Osteocyte (in vitro differentiated cells): ENCODE data around the gene PGM5. TPM values are rescaled to one million over a fixed set of nuclear protein-coding genes. Genes with fewer than 3 reads are reported as not detected.

Experiments used
- DNase-seq: peaks from one replicate; pipeline ENCODE4 v3.0.0; 2021; ENCODE audit warnings: mixed read lengths; ENCODE audit not compliant: unreplicated experiment; ENCODE audit errors: extremely low spot score
- H3K27ac Mint-ChIP-seq: one replicate; pipeline ENCODE4 v1.8.0; 2021; ENCODE audit warnings: mild to moderate bottlenecking, mixed read lengths; ENCODE audit not compliant: unreplicated experiment
- H3K27me3 Mint-ChIP-seq: one replicate; pipeline ENCODE4 v1.8.0; 2021; ENCODE audit warnings: mixed read lengths; ENCODE audit not compliant: unreplicated experiment
- H3K36me3 Mint-ChIP-seq: one replicate; pipeline ENCODE4 v1.8.0; 2021; ENCODE audit warnings: mixed read lengths; ENCODE audit not compliant: unreplicated experiment
- H3K4me1 Mint-ChIP-seq: one replicate; pipeline ENCODE4 v1.8.0; 2021; ENCODE audit warnings: mixed read lengths; ENCODE audit not compliant: unreplicated experiment
- H3K4me3 Mint-ChIP-seq: one replicate; pipeline ENCODE4 v1.8.0; 2021; ENCODE audit warnings: mild to moderate bottlenecking, moderate library complexity, mixed read lengths; ENCODE audit not compliant: unreplicated experiment
- H3K9me3 Mint-ChIP-seq: one replicate; pipeline ENCODE4 v1.8.0; 2021; ENCODE audit warnings: mixed read lengths; ENCODE audit not compliant: unreplicated experiment
- total RNA-seq: library from RNA; stranded (reverse); gene quantifications from 2 replicates; pipeline ENCODE4 v1.2.1, GENCODE V29; 2021
- TF ChIP-seq, protein P1 (sequence below): fragments of 200-600 bp; sonication (generic); IDR thresholded peaks from 2 replicates; pipeline ENCODE4 v1.5.0; 2021; ENCODE audit warnings: antibody characterized with exemption, mild to moderate bottlenecking, moderate library complexity

The PGM5 gene
- total RNA-seq, 1 donor from 2014 or later, result not detected

DNA sequence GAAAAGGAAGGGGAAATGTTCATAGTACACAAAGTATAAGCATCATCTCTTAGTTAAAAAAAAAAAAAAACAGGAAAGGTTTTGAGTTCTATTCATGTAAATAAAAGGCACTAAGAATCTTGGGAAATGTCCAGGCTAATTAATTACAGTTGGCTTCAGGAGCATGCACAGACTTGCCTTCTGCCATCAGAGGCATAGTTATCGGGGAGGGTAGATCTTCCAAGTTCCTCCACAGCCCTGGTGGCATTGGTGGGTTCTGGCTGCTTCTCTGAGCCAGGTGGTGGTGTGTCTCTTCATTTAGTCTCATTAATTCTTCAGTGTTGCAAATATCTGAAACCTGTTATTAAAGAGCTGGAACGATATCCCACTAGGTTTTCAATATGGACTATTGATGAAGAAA is 99.0 kb downstream of the PGM5 start:
- Mint-ChIP-seq H3K27ac (no peak overlapping the region), H3K36me3 (no peaks in the 10 kb centered on the region), H3K9me3 (no peaks in the 10 kb centered on the region), H3K4me3 (no peak overlapping the region), H3K4me1 (no peaks in the 10 kb centered on the region), H3K27me3 (no peaks in the 10 kb centered on the region)
- TF ChIP-seq, protein P1, sequence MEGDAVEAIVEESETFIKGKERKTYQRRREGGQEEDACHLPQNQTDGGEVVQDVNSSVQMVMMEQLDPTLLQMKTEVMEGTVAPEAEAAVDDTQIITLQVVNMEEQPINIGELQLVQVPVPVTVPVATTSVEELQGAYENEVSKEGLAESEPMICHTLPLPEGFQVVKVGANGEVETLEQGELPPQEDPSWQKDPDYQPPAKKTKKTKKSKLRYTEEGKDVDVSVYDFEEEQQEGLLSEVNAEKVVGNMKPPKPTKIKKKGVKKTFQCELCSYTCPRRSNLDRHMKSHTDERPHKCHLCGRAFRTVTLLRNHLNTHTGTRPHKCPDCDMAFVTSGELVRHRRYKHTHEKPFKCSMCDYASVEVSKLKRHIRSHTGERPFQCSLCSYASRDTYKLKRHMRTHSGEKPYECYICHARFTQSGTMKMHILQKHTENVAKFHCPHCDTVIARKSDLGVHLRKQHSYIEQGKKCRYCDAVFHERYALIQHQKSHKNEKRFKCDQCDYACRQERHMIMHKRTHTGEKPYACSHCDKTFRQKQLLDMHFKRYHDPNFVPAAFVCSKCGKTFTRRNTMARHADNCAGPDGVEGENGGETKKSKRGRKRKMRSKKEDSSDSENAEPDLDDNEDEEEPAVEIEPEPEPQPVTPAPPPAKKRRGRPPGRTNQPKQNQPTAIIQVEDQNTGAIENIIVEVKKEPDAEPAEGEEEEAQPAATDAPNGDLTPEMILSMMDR, result no peak
- DNase-seq, result no peak

DNA sequence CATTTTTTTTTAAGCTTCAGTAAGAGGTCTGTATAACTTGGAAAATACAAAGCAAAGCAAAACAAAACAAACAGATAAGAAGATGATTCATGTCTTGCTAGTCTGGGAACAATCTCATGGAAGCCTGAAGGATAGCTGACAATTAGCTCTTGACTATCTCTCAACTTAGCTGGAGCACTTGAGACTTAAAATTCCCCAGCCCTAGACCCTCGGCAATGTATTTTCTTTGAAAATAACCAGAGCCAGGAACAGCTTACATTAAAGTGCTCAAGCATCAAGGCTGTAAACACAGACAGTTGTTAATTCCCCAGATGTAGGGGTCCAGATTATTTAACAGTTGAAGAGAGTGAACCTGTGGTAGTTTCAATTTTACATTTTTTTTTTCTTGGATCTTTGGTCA is 101.4 kb downstream of the PGM5 start:
- Mint-ChIP-seq H3K27ac (no peak overlapping the region), H3K4me3 (no peak overlapping the region), H3K27me3 (no peaks in the 10 kb centered on the region), H3K36me3 (no peaks in the 10 kb centered on the region), H3K4me1 (no peaks in the 10 kb centered on the region), H3K9me3 (no peaks in the 10 kb centered on the region)
- no peak for DNase-seq
- TF ChIP-seq, protein P1, result no peak

DNA sequence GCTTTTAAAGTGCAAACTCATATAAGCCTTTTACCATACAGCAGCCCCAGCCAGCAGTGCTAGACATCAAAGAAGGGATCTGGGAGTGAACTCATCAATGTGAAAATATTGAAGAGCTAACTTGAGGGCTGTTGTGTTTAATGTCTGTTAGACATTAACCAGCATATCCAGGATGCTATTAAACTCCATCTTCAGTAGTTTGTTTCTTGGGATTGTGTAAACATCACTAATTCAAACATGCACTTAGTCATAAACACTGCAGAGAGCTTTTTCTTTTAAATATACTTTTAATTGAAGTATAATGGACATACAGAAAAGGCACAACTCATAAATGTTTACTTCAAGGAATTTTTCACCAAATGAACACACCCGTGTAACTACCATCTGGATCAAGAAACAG is 102.5 kb downstream of the PGM5 start:
- no peaks in the 10 kb centered on the region for H3K9me3 Mint-ChIP-seq
- TF ChIP-seq, protein P1, result no peak
- H3K27me3 Mint-ChIP-seq, result no peaks in the 10 kb centered on the region
- H3K4me1 Mint-ChIP-seq, result no peaks in the 10 kb centered on the region
- H3K4me3 Mint-ChIP-seq, result no peak overlapping the region
- no peak for DNase-seq
- H3K36me3 Mint-ChIP-seq, result no peaks in the 10 kb centered on the region
- H3K27ac Mint-ChIP-seq, result no peak overlapping the region

DNA sequence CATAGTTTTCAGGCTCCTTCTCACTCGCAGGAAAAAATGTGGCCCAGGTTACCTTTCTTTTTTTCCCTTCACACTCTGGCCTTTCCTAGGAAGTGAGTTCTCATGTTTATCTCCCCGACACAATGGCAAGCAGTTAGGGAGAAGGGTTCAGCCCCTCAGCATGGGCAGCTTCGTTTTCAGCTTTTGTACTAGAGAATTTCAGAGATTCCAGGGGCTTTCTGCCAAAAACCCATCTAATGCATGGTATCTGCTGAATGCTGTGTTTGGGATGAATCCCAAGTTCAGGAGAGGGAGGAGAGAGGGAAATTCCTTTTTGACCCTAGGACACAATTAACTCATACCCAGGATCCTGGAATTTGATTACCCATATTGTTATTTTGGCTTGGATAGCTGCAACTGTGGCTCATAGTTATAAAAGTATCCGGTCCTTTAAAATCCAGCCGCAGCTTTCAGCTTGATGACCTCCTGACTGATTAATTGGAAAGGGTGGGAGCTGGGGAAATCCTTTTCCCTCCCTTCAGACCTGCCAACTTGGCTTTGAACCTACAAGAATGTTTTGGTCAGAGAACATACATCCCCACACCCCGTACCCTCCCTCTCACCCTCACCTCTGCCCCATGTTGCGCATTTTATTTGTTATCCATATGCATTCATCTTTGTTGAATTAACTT is 105.8 kb downstream of the PGM5 start:
- TF ChIP-seq, protein P1, result no peak
- H3K9me3 Mint-ChIP-seq, result no peaks in the 10 kb centered on the region
- no peaks in the 10 kb centered on the region for H3K27me3 Mint-ChIP-seq
- no peaks in the 10 kb centered on the region for H3K36me3 Mint-ChIP-seq
- no peak overlapping the region for H3K4me3 Mint-ChIP-seq
- no peak overlapping the region for H3K27ac Mint-ChIP-seq
- H3K4me1 Mint-ChIP-seq, result no peaks in the 10 kb centered on the region
- DNase-seq, result no peak

DNA sequence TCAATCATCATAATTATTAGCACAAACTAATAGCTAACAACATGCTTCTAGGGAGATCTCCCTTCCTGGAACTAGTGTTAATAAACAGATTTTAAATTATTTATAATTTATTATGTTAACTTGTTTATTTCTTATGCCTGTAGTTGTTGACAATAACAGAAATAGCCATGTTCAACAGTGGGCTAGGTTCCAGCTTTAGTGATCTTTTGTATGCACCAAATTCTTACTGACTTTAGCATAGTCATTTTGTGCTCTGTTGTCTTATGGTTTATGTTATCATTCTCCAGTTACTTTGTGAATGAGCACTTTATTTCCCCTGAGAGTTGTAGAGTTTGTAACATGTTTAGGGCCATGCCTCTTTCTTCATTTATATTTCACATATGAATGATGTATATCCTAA is 113.7 kb downstream of the PGM5 start:
- Mint-ChIP-seq H3K9me3 (no peaks in the 10 kb centered on the region), H3K27me3 (no peaks in the 10 kb centered on the region), H3K4me1 (no peaks in the 10 kb centered on the region), H3K4me3 (no peak overlapping the region), H3K27ac (no peak overlapping the region), H3K36me3 (no peaks in the 10 kb centered on the region)
- DNase-seq, result no peak
- TF ChIP-seq, protein P1, result no peak
